B cell (primary cell): ENCODE results near the gene PFN1. TPM values are rescaled to one million over a fixed set of nuclear protein-coding genes. Genes with fewer than 3 reads are reported as not detected.
A peak's percentile ranks its signal among the peaks of the same experiment; 100 is the strongest.

Source experiments
- ATAC-seq: fragments of 200-7000 bp; cut with Tn5 transposase; one replicate; pipeline ENCODE4 v1.10.0; 2021; ENCODE audit warnings: low read depth, mild to moderate bottlenecking, moderate number of reproducible peaks, moderate library complexity
- CTCF ChIA-PET: fragments of 350-600 bp; sonication (Branson Sonifier 250); formaldehyde crosslinking; loops from one replicate; lab custom pipeline; 2021; ENCODE audit warnings: antibody characterized with exemption, inconsistent platforms; lab: Charles Lee
- POLR2A ChIA-PET: fragments of 350-600 bp; sonication (Branson Sonifier 250); formaldehyde crosslinking; loops from one replicate; lab custom pipeline; 2021; ENCODE audit warnings: antibody characterized with exemption; lab: Charles Lee
- DNase-seq: peaks from one replicate; pipeline ENCODE4 v3.0.0; 2013
- H2AFZ ChIP-seq: 2 replicates; pipeline ENCODE4 v1.6.1; 2012; ENCODE audit warnings: mild to moderate bottlenecking, low read depth, low read length; ENCODE audit not compliant: insufficient read depth, poor library complexity, severe bottlenecking
- H3K27ac ChIP-seq, 2 donors: 1 replicate in 1 of 2; 2 replicates in 1 of 2; pipeline ENCODE4 v1.5.1; 2012 to 2013; ENCODE audit warnings: low read length in 2 of 2, mild to moderate bottlenecking in 2 of 2, moderate library complexity in 1 of 2
- H3K27me3 ChIP-seq, 4 experiments: fragments of 200-600 bp in 1 of 4; sonication (generic) in 1 of 4; replicated peaks in 1 of 4; 1 replicate in 2 of 4; 2 replicates in 2 of 4; pipeline versions ENCODE4 v1.6.1 to v1.7.0; 2013 to 2016; ENCODE audit warnings: low read length in 3 of 4, mild to moderate bottlenecking in 2 of 4, mixed read lengths in 1 of 4, moderate library complexity in 1 of 4; ENCODE audit not compliant: insufficient read depth in 4 of 4, control insufficient read depth in 3 of 4; ENCODE audit errors: control extremely low read depth in 1 of 4
- H3K36me3 ChIP-seq, 2 experiments: replicated peaks in 1 of 2; 1 replicate in 1 of 2; 2 replicates in 1 of 2; pipeline versions ENCODE4 v1.6.1 to v1.7.1; 2013; ENCODE audit warnings: low read length in 1 of 2; ENCODE audit not compliant: insufficient read depth in 2 of 2, control insufficient read depth in 1 of 2; ENCODE audit errors: control extremely low read depth in 1 of 2, extremely low read depth in 1 of 2
- H3K4me1 ChIP-seq, 2 donors: fragments of 200-600 bp in 1 of 2; sonication (generic) in 1 of 2; 1 replicate in 1 of 2; 2 replicates in 1 of 2; pipeline versions ENCODE4 v1.5.1 to v1.6.1; 2013 to 2017; ENCODE audit warnings: low read length in 2 of 2; ENCODE audit not compliant: control insufficient read depth in 2 of 2, insufficient read depth in 2 of 2
- H3K4me2 ChIP-seq: replicated peaks from 2 replicates; pipeline ENCODE3; 2012; ENCODE audit warnings: mild to moderate bottlenecking, low read depth, low read length; ENCODE audit not compliant: poor library complexity, severe bottlenecking
- H3K4me3 ChIP-seq, 5 experiments: fragments of 200-600 bp in 1 of 5; sonication (generic) in 1 of 5; 1 replicate in 3 of 5; 2 replicates in 2 of 5; pipeline versions ENCODE4 v1.5.1 to v1.7.0; 2011 to 2016; ENCODE audit warnings: low read length in 4 of 5, mild to moderate bottlenecking in 4 of 5, low read depth in 2 of 5, control low read depth in 1 of 5, moderate library complexity in 1 of 5; ENCODE audit not compliant: insufficient read depth in 1 of 5; ENCODE audit errors: control extremely low read depth in 1 of 5, extremely low read depth in 1 of 5
- H3K79me2 ChIP-seq: fragments of 200-600 bp; sonication (generic); one replicate; pipeline ENCODE4 v1.6.0; 2016; ENCODE audit warnings: low read length; ENCODE audit not compliant: control insufficient read depth, insufficient read depth
- H3K9ac ChIP-seq: fragments of 200-600 bp; sonication (generic); 2 replicates; pipeline ENCODE4 v1.6.1; 2017; ENCODE audit warnings: mild to moderate bottlenecking, low read length, moderate library complexity
- H3K9me3 ChIP-seq, 3 donors: one replicate each; pipeline versions ENCODE4 v1.6.1 to v1.7.1; 2013; ENCODE audit warnings: low read length in 2 of 3; ENCODE audit not compliant: control insufficient read depth in 2 of 3, insufficient read depth in 1 of 3; ENCODE audit errors: control extremely low read depth in 1 of 3
- H4K20me1 ChIP-seq: 2 replicates; pipeline ENCODE4 v1.6.0; 2012; ENCODE audit warnings: mild to moderate bottlenecking, low read length; ENCODE audit not compliant: insufficient read depth, control insufficient read depth, poor library complexity, severe bottlenecking
- H3K27ac Mint-ChIP-seq: one replicate; pipeline ENCODE4 v1.8.0; 2021; ENCODE audit warnings: mixed read lengths
- H3K27me3 Mint-ChIP-seq: one replicate; pipeline ENCODE4 v1.8.0; 2021; ENCODE audit warnings: mixed read lengths
- H3K4me1 Mint-ChIP-seq: one replicate; pipeline ENCODE4 v1.8.0; 2021; ENCODE audit warnings: mixed read lengths
- H3K4me3 Mint-ChIP-seq: one replicate; pipeline ENCODE4 v1.8.0; 2021; ENCODE audit warnings: mixed read lengths
- H3K9me3 Mint-ChIP-seq: one replicate; pipeline ENCODE4 v1.8.0; 2022; ENCODE audit warnings: mixed read lengths; ENCODE audit not compliant: insufficient read depth
- EZH2 ChIP-seq: IDR thresholded peaks from 2 replicates; pipeline ENCODE4 v1.6.1; 2012; ENCODE audit warnings: borderline replicate concordance, low read depth, mild to moderate bottlenecking, moderate library complexity, low read length; ENCODE audit not compliant: insufficient read depth, poor library complexity, severe bottlenecking
- WGBS: methylation state at CpG from one replicate; pipeline ENCODE4 v1.1.5; 2013; ENCODE audit warnings: missing lambda C conversion rate; ENCODE audit not compliant: insufficient coverage; 5-methylcytosine and 5-hydroxymethylcytosine counted together
- intact Hi-C: fragments of 100-400 bp; cut with micrococcal nuclease; formaldehyde crosslinking; loops from one replicate; pipeline ENCODE4 v1.10.0; 2022
- polyA plus RNA-seq: library from polyadenylated mRNA; depleted of rRNA; stranded (reverse); fragments of >200 nt; gene quantifications from 2 replicates; pipeline ENCODE4 v1.2.3, GENCODE V29; 2012
- total RNA-seq, 2 donors: library from RNA; stranded (reverse); fragments of 120-200 nt in 1 of 2; gene quantifications; 1 replicate in 1 of 2; 2 replicates in 1 of 2; pipeline versions ENCODE4 v1.2.3 to v1.2.4, GENCODE V29; 2013 to 2022
- TF ChIP-seq, protein P1 (sequence below): fragments of 200-600 bp; IDR thresholded peaks from one replicate; pipeline ENCODE4 v1.8.0; 2022; ENCODE audit warnings: antibody characterized with exemption, mild to moderate bottlenecking

Gene PFN1
- total and polyA plus RNA-seq, 2 donors (not counting 1 experiment from before 2014, with no cell fraction given) = 330 to 609 TPM

DNA sequence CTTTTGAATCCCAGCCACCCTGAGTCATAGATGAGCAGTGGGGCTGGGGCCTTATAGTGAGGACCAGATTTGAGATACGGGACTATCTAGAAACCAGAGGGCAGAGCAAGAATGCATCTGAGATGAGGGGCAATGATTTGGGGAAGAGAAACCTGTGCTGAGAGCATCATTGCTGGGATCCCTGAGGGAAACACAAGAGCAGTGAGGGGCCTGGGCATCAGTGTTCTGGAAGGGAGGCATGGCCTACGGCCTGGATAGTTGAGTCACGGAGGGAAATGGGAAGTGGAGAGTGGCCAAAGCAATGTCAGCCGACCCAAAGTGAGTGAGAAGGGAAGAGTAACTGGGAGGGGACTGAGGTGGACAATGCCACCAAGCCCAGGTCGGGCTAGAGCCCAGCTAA lies 34.0 kb upstream of the PFN1 start:
- Mint-ChIP-seq H3K9me3 (no peaks in the 10 kb centered on the region), H3K4me3 (no peak overlapping the region), H3K27me3 (no peaks in the 10 kb centered on the region), H3K27ac (peak overlapping the region; percentile 56), H3K4me1 (peaks cover 52% of the 10 kb centered on the region)
- intact Hi-C loops = loop anchor here (5.0 kb wide), 1 partner anchor 35 kb away; no protein-coding TSS in a partner anchor
- peaks cover 7% of the 10 kb centered on the region for H3K79me2 ChIP-seq
- peaks cover 28 to 48% of the 10 kb centered on the region in 2 donors for H3K4me1 ChIP-seq
- no peak overlapping the region for H3K27ac ChIP-seq
- WGBS = 94% methylated on average over 4 of the region's 5 CpGs
- ChIA-PET CTCF (interaction anchor here (1.1 to 1.6 kb wide), 2 partner anchors 13 to 37 kb away, joined by 4 to 5 read pairs; no protein-coding TSS in a partner anchor), POLR2A (interaction anchor here (0.5 kb wide), 1 partner anchor 1102 kb away, joined by 7 read pairs; no protein-coding TSS in a partner anchor)
- no peak for ATAC-seq
- DNase-seq = no peak
- no peak overlapping the region for H3K4me3 ChIP-seq
- H2AFZ ChIP-seq = no peak overlapping the region
- H3K27me3 ChIP-seq = no peaks in the 10 kb centered on the region
- no peak overlapping the region for H3K4me2 ChIP-seq
- peaks cover 0 to 34% of the 10 kb centered on the region in 2 experiments for H3K36me3 ChIP-seq
- H3K9me3 ChIP-seq = no peaks in the 10 kb centered on the region
- H4K20me1 ChIP-seq = no peaks in the 10 kb centered on the region
- no peak for TF ChIP-seq EZH2
- TF ChIP-seq, protein P1, sequence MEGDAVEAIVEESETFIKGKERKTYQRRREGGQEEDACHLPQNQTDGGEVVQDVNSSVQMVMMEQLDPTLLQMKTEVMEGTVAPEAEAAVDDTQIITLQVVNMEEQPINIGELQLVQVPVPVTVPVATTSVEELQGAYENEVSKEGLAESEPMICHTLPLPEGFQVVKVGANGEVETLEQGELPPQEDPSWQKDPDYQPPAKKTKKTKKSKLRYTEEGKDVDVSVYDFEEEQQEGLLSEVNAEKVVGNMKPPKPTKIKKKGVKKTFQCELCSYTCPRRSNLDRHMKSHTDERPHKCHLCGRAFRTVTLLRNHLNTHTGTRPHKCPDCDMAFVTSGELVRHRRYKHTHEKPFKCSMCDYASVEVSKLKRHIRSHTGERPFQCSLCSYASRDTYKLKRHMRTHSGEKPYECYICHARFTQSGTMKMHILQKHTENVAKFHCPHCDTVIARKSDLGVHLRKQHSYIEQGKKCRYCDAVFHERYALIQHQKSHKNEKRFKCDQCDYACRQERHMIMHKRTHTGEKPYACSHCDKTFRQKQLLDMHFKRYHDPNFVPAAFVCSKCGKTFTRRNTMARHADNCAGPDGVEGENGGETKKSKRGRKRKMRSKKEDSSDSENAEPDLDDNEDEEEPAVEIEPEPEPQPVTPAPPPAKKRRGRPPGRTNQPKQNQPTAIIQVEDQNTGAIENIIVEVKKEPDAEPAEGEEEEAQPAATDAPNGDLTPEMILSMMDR = no peak
- no peak overlapping the region for H3K9ac ChIP-seq

DNA sequence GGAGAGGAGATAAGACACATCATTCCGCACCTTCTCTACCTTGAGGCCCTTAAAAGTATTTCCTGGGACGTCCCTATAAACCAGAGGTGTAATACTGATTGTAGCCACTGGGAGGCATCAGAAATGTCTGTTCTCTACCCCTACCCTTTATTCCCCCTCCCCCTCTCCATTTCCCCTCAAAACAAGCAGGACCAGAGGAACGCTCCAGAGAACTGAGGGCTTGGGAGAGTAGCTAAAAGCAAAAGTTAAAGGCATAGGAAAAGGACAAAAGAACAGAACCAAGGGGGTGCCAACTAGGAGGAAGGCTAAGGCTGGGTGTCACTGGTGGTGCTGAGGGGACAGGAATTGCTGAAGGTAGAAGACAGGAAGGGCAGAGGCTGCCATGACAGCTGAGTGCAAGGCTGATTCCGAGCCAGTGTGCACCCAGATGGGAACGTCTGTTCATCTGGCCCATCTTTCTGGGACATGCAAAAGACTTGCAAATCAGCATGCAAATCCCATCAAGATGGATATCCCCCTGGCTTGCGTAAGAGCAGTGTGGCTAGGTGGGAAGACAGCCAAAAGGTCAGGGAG lies 32.4 kb upstream of the PFN1 start:
- Mint-ChIP-seq H3K27ac (peak overlapping the region; percentile 87), H3K4me3 (peak overlapping the region; percentile 29), H3K27me3 (no peaks in the 10 kb centered on the region), H3K4me1 (peaks cover 41% of the 10 kb centered on the region), H3K9me3 (no peaks in the 10 kb centered on the region)
- no peaks in the 10 kb centered on the region for H3K27me3 ChIP-seq
- H3K9me3 ChIP-seq = no peaks in the 10 kb centered on the region
- H3K9ac ChIP-seq = no peak overlapping the region
- H4K20me1 ChIP-seq = no peaks in the 10 kb centered on the region
- ATAC-seq = peak; percentile 75
- intact Hi-C loops = loop anchor here (1.0 to 5.0 kb wide), 3 partner anchors 13 to 82 kb away; partner anchors contain the start of gene SPAG7
- peaks cover 11% of the 10 kb centered on the region for H3K79me2 ChIP-seq
- no peak overlapping the region for H2AFZ ChIP-seq
- peaks cover 0 to 44% of the 10 kb centered on the region in 2 experiments for H3K36me3 ChIP-seq
- no peak overlapping the region for H3K27ac ChIP-seq
- ChIA-PET CTCF (interaction anchor here (0.6 to 4.3 kb wide), 15 partner anchors 9 to 98 kb away, joined by 3 to 34 read pairs (median 5); partner anchors contain the start of genes RNF167, SLC25A11, SPAG7 and ZFP3), POLR2A (no interaction called here)
- TF ChIP-seq, protein P1 = peak; percentile 77
- TF ChIP-seq EZH2 = no peak
- no peak overlapping the region for H3K4me3 ChIP-seq
- H3K4me2 ChIP-seq = peak overlapping the region; percentile 32
- peak; percentile 66 for DNase-seq
- peaks cover 18 to 35% of the 10 kb centered on the region in 2 donors for H3K4me1 ChIP-seq
- WGBS = 42% methylated on average over 3 of the region's 6 CpGs
